HG02970 (cell line): ENCODE data around the gene SPNS2.
"Not testable (repeated sequence)": the region's sequence is repeated elsewhere in the genome, so short reads cannot be mapped to it uniquely, and the experiment has no call there.

Experiments used
- ATAC-seq: cut with Tn5 transposase; IDR thresholded peaks from one replicate; pipeline ENCODE4 v1.9.1; 2021; ENCODE audit warnings: mild to moderate bottlenecking, moderate library complexity, moderate number of reproducible peaks; ENCODE audit not compliant: unreplicated experiment, low FRiP score

Gene SPNS2

GRCh38 chr17:4560837-4561256 is 62.2 kb downstream of the SPNS2 start:
- ATAC-seq = no peak

- no peak for ATAC-seq
Observed at GRCh38 chr17:4562015-4562969, 63.6 kb downstream of the SPNS2 start.

GRCh38 chr17:4565209-4566141 is 66.8 kb downstream of the SPNS2 start:
- ATAC-seq = no peak

DNA sequence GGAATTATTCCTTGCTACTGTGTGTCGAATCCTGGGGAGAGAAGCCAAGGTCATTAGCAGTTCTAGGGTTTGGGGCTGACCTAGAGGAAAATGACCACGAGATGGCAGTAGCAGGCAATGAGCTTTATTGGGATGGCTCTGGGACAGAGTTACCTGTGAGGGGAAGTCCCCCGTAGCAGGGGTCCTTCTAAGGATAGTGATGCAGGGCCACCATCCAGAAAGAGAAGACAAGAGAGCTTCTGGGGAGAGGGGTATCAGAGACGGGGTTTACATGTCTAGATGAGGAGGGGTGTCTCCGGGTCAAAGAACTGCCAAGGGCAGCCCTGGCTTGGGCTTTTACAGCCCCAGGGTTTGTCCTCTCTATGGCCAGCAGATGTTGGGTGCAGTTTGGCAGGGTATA is 68.1 kb downstream of the SPNS2 start:
- ATAC-seq = no peak

DNA sequence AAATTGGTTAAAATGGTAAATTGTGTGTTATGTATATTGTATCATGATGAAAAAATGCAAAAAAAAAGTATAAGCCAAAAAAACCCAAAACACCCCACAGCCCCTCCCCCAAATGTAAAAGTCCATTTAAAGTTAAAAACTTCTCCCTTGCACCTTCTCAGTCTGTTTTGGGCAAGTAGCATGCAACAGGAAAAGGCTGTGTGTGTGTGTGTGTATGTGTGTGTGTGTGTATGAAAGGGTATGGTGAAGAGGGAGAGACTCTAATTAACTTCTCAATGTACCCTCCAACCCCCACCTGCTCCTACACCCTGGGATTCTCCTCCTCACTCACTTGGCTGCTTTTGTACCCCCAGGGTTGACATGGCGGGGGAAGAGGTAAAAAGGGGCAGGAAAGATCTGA is 70.9 kb downstream of the SPNS2 start:
- no peak for ATAC-seq

GRCh38 chr17:4572131-4572530 is 73.5 kb downstream of the SPNS2 start:
- ATAC-seq = no peak

- ATAC-seq = no peak
Observed at GRCh38 chr17:4573115-4573514, 74.4 kb downstream of the SPNS2 start.

DNA sequence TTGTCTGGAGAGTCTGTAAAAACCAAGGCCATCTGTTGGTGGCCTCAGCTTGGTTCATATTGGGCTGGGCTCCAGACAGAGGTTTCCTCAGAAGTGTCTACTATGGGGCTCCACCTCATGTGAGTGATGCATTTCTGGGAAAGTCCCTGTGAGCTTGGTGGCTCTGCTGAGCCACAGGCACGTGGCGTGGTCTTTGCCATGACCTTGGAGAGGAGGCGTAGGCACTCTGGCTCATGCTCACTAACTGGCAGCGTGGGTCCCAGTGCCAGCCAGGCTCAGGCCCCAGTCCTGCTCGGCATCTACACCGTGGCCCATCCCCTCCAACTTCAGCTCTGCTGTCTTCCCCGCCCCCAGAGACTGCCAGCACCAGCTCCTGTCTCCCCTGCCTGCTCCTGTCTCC is 75.0 kb downstream of the SPNS2 start:
- ATAC-seq = no peak

DNA sequence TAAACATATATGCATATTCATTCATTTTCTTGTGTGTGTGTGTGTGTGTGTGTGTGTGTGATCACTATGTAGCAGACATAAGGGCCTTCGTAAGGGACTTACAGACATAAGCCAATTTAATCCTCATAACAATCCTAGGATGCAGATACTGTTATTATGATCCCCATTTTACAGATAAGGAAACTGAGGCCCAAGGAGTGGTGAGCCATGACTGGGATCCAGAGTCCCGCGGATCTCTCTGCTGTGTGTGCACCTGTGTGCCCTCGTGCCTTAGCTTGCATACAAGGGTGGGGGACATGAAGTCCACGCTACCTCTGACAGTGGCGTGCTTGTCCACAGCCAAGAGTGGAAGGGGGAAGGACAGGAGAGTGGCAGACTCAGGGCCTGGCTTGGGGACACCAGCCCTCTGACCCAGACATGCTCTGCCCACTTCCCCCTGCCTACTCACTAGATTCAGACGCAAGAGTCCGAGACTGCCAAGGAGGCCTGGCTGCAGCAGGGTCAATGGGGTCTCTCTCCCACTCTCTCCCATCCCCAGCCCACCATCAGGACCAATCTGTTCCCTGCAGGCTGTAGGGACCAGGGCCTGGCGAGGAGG is 75.9 kb downstream of the SPNS2 start:
- ATAC-seq = no peak

GRCh38 chr17:4576161-4576558 is 77.5 kb downstream of the SPNS2 start:
- no peak for ATAC-seq

DNA sequence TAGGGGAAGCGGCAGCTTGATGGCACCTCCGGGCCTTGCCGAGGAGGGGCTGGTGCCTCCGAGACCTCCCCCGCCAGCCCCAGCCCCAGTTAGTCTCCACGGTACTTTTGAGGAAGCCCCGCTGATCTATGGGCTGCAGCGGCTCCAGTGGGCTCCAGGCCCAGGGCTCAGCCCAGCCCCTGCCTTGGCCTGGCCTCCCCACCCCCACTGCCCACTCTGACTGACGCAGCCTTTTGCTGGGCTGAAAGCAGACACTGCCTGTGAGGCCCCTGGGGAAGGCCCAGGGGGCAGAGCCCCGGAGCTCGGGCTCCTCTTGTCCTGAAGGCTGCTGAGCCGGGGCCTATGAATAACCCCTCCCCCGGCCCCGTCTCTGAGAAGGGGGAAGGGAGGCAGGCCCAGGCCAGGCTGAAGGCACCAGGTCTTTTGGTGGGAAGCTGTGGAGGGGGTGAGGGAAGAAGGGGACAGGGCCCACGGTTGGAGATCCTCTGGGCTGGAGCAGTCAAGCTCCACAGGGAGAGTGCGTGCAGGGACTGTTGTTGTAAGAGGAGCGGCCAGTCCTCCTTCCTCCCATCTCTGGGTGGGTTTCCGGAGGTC is 78.1 kb downstream of the SPNS2 start:
- ATAC-seq = no peak

DNA sequence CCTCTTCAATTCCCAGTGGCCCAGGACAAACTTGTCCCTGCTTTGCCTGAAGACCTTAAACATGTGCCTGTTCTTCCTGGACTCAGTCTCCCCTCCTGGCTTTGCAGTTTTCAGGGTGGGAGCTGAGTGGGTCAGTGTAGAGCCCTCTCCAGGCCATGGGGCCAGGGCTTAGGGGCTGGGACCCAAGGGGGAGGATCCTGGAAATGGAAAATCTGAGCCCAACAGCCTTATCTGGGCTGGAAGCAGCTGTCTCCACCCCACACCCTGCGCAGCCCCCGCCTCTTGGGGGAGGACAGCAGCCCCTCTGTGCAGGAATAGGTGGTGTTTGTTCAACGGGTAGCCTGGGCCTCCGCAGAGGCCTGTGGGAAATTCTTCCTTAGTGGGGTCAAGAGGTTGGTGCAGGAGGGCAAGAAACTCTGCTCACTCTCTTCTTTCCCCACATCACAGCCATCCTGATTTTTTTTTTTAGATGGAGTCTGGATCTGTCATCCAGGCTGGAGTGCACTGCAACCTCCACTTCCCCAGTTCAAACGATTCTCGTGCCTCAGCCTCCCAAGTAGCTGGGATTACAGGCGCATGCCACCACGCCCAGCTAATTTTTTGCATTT is 78.8 kb downstream of the SPNS2 start:
- no peak for ATAC-seq

GRCh38 chr17:4578349-4578748 is 79.7 kb downstream of the SPNS2 start:
- not testable (repeated sequence) for ATAC-seq

- no peak for ATAC-seq
Observed at GRCh38 chr17:4579678-4580077, 81.0 kb downstream of the SPNS2 start.

DNA sequence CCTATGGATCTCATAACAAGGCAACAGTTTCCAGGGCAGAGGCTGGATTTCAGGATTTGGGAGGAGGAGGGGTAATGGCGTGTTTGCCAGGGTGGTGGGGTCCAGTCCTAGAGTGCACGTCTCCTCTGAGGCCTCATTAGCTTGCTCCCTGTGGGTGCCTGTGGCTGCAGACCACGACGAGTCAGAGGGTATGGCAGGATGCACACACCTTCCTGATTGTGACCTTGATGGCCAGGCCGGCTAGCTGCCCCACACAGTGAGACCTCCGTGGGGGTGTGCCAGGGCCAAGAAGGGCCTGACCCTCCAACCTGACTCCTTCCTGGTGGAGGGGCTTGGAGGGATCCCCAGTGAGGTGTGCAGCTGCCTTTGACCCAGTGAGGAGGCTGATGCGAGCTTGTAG is 81.6 kb downstream of the SPNS2 start:
- ATAC-seq = no peak

GRCh38 chr17:4582101-4582501 is 83.4 kb downstream of the SPNS2 start:
- ATAC-seq = no peak

DNA sequence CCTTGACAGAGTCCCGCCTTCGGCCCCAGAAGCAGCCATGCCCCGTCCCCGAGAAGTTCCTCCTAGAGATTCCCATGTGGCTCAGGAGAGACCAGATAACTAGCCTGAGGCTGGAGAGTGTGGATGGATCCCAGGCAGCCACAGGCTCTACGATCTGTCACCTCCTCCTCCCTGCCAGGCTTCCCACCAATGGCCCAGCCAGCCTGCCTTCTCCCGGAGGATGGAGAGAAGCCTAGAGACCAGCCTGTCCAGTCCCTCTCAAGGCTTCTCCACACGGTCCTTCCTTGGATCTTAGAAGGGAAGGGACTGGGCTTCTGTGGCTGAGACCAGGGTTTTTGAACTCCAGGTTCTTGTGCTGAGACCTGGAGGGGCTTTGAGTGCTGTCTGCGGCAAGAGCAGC is 84.0 kb downstream of the SPNS2 start:
- no peak for ATAC-seq

GRCh38 chr17:4583206-4583605 is 84.5 kb downstream of the SPNS2 start:
- no peak for ATAC-seq

- no peak for ATAC-seq
Observed at GRCh38 chr17:4583782-4584100, 85.1 kb downstream of the SPNS2 start.
